ENCODE measurements around the gene GAS1. TPM values are rescaled to one million over a fixed set of nuclear protein-coding genes. Genes with fewer than 3 reads are reported as not detected.

The GAS1 gene, protein sequence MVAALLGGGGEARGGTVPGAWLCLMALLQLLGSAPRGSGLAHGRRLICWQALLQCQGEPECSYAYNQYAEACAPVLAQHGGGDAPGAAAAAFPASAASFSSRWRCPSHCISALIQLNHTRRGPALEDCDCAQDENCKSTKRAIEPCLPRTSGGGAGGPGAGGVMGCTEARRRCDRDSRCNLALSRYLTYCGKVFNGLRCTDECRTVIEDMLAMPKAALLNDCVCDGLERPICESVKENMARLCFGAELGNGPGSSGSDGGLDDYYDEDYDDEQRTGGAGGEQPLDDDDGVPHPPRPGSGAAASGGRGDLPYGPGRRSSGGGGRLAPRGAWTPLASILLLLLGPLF
- 9.0 TPM for total RNA-seq
- long read RNA-seq, transcript GAS1-201 (1 exons, 2,827 nt): major isoform, 17 of 17 reads
- long read RNA-seq, partial matches to known transcripts: 0 of 17 reads
- long read RNA-seq, other reads (novel, unspliced or antisense): 0 of 17 reads

DNA sequence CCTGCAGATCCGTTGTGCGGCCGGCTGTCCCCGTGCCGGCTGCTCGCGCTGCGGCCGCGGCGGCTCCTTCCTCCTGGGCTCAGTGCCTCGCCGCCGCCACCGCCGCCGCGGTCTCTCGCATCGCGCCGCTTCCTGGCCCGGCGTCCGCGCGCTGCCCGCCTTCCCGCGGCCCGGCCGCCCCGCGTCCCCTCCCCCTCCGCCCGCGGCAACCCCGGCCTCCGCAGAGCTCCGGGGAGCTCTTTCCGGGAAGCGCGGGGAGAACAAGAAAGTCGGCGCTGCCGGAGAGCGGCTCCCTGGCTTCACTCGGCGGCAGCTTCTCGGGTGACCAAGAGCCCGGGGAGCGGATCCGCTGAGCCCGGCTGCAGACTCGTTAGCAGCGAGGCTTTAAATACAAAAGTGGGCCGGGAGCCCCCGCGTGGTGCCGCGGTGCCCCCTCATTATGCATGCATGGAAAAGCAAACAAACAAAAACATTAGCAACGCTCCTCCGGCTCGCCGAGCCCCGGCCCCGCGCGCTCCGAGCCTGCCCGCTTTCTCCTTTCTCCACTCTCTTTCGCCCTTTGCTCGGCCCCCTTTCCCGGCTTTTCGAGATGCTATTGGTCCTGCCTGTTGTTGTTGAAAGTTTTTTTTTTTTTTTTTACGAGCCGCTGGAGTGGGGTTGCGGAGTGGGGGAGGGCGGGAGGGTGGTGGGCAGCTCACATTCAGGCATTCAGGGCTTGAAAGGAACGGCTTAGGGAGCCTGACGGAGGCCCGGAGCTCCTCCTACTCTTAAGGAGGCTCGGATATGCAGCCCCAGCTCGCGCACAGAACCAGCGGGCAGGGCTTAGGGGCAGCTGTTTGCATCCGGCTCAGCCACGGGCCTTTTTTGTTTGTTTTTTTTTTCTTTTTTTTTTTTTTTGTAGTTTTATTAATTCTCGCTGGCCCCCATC, at the start of gene GAS1:
Gene GAS1, minus strand, starts transcription at position 361 of the 928 bp plus-strand sequence. CDS start 727 bp downstream, outside the sequence.
- peak; percentile 89 for DNase-seq (ENCODE audit: low spot score)
- intact Hi-C loops (cut with DNase I): loop anchor here (2.0 to 10.0 kb wide), 6 partner anchors 117 to 595 kb away; partner anchors contain the start of gene TUT7

DNA sequence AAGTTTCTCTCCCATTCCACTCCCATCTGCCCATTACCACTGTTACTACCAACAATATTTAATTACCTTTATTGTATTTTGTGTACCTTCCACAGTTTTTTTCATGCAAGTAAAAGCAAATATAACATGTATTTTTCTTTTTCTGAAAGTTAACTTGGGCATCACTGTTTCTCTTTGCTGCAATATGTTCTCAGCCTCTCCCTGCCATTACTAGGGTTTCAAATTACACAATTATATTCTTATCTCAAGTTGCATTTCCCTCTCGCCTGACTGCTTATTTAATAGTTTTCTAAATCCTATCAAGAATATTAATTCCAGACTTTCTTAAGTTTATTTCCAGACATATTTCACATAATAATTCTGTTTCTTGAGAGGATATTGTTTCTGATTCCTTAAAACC, 46.9 kb upstream of the GAS1 start:
- no peak for DNase-seq (ENCODE audit: low spot score)
- intact Hi-C loops (cut with DNase I): no loop called here

DNA sequence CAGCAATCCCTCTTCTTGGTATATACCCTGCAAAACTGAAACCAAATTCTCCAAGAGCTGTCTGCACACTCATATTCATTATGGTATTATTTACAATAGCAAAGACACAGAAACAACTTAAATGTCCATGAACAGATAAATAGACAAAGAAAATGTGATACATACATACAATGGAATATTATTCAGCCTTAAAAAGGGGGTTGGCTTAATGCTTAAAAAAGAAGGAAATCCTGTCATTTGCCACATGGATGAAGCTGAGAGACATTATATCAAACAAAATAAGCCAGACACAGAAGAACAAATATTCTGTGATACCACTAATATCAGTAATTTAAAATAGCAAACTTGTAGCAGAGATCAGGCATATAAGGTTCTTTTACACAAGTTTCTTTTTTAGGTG, 46.5 kb upstream of the GAS1 start:
- intact Hi-C loops (cut with DNase I): no loop called here
- DNase-seq (ENCODE audit: low spot score): no peak

DNA sequence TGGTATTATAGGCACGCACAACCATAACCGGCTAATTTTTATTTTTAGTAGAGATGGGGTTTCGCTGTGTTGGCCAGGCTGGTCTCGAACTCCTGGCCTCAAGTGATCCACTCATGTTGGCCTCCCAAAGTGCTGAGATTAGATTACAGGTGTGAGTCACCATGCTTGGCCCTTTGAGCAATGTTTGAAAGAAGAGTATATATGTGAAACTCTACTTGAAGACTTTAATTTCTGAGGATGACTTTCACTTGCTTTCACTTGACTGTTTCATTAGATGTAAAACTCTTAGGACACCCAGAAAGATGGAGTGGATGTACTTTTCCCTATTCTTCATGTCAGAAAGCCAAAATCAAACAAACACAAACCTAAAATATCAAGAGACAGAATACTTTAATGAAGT, 43.8 kb upstream of the GAS1 start:
- DNase-seq (ENCODE audit: low spot score): no peak
- intact Hi-C loops (cut with DNase I): no loop called here

DNA sequence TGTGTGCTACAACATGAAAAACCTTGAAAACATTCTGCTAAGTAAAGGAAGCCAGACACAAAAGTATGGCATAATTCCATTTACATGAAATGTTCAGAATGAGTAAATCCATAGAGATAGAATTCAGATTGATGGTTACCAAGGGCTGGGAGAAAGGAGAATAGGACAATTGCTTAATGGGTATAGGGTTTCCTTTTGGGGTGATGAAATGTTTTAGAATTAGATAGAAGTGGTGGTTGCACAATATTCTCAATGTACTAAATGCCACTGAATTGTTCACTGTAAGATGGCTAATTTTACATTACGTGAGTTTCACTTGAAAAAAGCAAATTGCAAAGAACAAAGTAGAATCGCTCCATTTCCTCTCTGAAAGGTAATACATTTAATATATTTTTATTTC, 43.0 kb upstream of the GAS1 start:
- no peak for DNase-seq (ENCODE audit: low spot score)
- intact Hi-C loops (cut with DNase I): no loop called here

DNA sequence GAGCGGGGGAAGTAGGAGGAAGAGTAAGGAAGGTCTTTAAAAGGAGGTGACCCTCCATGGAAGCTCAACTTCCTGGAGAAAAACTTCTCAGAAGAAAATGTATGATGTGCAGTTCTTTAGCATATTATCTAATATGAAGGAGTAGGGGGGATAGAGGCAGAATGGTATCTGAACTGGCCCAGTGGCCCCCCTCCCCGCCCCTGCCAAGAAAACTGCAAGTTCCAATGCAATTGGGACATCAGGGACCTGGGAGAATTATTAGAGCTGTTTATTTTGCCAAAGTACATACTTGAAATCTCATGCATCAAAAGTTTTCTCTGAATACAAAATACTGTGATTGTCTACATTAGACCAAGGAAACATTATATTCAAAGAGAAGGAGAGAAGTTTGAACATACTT, 40.6 kb upstream of the GAS1 start:
- intact Hi-C loops (cut with DNase I): no loop called here
- no peak for DNase-seq (ENCODE audit: low spot score)

DNA sequence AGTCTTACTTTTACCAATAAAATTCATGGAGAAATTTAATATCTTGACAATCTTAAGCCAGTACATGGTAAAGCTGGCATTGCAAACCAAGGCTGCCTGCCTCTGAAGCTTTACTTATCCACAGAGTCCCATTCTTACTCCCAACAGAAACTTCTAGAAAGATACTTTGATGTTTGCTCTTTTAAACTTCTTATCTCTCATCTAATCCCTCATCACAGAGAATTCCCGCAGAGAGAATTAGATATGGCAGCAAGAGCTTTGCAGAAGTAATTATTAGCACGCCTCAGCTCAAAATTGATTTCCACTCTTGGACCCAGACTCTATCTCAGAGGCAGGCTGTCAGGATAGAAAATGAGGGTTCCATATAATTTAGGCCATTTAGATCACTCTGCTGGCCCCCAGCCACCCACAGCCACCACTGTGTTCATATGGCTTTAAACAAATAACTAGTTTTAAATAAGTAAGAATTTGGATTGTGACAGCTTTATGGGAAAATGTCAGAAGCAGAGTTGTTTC, 37.9 kb upstream of the GAS1 start:
- no peak for DNase-seq (ENCODE audit: low spot score)
- intact Hi-C loops (cut with DNase I): no loop called here

DNA sequence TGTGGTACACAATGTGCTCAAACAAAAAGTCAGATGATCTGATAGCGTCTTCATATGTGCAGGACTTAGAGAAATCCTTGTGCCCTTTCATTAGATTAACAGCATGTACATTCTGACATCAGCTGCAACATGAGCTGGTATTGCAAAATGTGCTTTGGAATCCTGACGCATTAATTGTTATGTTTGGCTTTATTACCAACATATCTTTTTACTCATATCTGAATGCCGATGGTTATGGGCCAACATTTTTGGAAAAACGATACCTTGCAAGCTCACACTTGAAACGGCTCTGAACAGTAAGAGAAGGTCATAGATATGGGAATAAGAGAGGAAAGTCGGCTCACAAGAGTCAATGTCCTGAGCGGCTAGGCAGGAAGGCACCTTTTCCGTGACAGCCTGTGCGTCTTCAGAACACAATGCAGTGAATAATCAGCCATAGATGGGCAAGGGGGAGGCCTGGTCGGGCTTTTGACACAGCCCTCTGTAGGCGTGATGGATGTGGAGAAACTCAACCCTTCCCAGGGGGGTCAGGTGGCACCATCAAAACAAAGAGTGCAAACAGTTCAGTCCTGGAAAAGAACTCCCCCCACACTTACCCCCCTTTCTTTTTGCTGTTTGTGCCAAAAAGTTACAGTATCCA, 36.4 kb upstream of the GAS1 start:
- DNase-seq (ENCODE audit: low spot score): no peak
- intact Hi-C loops (cut with DNase I): no loop called here

DNA sequence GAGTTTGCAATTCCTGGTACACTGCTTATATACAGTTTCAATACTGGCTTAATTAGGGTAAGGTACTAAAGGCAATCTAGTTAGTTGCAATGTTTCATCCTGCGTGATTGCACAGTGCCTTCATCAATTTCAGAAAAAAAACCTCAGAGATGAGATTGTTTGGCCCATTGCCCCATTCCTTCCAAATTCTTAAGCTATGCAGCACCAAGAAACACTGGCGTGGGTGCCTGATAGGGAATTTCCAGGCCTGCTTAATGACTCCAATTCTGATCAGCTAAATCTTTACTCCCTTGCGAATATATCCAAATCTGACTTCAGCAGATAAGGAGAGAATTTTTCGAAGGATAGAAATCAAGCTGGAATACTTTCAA, 35.9 kb upstream of the GAS1 start:
- no peak for DNase-seq (ENCODE audit: low spot score)
- intact Hi-C loops (cut with DNase I): no loop called here

DNA sequence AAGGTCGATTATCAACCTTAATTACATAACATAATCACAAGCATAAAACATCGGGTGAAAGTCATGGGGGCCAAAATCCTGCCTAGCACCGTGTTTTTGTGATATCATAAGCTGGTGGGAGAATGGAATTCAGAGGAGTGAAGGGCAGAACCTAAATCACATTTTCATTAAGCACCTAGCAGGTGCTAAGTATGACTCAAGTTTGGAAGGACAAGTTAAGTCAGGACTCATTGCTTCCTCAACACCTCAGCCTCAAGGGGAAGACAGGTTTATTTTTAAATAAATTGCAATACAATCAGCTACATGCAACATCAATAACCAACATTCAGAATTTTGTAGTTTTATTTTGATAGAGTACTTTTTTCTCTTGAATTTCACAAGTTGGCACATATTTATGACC, 33.5 kb upstream of the GAS1 start:
- intact Hi-C loops (cut with DNase I): no loop called here
- DNase-seq (ENCODE audit: low spot score): no peak

DNA sequence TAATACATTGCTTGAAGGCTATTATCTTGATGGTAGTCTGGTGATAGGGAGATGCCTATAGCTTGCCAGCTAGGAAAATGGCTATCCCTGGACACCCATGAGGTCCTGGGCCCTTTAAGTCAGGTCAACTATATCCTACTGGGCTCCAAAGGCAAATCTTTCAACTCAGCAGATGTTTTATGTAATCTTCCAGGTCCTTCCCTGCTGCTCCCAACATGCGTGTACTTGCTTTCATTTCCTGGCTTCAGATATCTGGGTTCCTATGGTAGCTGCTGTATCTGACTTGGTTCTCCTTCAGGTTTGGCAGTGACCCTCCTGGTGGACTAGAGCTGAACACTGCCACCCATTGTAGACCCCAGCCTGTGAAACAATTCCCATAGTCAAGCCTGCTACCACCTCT, 32.4 kb upstream of the GAS1 start:
- intact Hi-C loops (cut with DNase I): no loop called here
- DNase-seq (ENCODE audit: low spot score): no peak

DNA sequence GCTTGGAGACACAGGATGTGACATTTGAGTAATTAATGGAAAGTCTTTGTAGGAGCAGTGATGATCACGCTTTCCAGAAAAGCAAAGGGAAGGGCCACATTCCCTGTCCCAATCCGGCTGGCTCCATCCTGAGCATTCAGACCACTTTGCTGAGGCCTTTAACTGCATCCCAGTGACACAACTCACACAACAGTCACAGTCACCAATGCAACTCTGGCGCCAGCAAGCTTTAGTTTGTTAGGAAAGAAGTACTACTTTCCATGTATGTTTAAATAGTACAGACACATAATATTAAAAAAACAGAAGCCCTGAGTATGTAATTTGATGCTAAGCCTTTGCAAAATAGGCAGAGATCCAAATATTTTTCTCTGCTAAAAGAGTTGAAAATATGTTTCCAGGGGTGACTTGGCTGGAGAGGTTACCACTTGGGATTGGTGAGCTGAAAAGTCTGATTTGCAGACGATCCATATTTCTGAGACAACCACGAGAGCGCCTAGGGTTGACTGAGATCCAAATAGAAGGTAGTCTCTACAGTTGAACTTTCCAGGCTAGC, 31.7 kb upstream of the GAS1 start:
- intact Hi-C loops (cut with DNase I): no loop called here
- no peak for DNase-seq (ENCODE audit: low spot score)

DNA sequence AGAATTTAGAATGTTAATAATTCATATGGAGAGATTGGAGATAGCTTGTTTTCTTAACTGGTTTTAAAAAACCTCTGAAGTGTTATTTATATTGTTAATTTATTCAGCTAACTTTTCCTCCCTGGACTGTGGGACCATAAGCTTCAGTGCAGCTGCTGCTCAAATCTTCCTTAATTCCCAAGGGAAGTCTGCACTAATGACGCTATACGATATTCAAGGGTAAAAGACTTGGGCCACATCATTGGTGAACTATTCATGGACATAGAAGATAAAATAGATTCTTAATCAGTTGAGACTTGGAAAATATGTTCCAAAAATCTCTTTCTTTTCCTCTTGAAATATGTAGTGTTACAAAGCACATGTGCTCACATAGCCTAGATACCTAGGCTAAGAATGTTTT, 31.1 kb upstream of the GAS1 start:
- no peak for DNase-seq (ENCODE audit: low spot score)
- intact Hi-C loops (cut with DNase I): no loop called here

DNA sequence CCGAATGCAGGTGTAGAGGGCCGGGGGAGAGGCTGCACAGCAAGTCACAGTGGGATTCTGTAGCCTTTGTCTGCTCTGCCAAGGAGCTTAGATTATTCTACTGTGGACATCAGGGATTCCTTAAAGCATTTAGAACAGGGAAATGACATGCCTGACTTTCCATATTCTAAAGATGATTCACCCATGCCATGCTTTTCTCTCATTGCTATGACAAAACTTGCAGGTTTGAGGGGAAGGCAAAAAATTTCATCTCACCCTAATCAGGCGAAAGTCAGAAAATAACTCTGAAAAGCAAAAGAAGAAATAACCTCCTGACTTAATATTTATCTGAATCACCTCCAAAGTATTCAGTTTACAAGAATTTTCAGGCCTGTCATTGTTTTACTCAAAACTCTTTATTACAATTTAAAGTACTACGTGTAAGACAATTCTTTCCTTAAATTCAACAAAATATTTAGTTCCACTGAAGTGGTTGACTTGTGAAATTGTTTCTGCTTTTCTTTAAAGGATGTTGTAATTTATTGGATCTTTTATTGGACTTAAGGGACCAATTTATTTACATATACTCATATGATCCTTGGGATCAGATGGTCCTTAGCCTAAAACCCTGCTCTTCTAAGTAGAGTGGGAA, 30.0 kb upstream of the GAS1 start:
- intact Hi-C loops (cut with DNase I): no loop called here
- DNase-seq (ENCODE audit: low spot score): no peak

DNA sequence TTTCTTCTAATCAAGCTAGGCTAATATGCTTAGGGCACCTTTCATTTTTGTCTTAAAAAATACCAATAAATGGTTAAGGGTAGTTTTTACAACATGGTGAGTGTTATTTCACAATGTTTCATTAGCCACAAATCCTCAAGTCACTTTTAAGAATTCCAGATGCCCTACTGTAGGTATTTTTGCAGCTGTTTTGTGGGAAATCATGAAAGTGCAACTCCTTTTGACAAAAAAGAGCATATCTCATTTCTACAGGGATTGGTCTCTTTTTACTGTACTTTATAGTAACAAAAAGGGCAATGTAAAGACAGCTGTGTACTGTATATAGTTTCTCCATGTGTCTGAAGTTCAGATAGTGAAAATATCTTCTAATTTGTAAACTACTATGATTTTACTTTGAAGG, 28.3 kb upstream of the GAS1 start:
- intact Hi-C loops (cut with DNase I): no loop called here
- DNase-seq (ENCODE audit: low spot score): no peak

DNA sequence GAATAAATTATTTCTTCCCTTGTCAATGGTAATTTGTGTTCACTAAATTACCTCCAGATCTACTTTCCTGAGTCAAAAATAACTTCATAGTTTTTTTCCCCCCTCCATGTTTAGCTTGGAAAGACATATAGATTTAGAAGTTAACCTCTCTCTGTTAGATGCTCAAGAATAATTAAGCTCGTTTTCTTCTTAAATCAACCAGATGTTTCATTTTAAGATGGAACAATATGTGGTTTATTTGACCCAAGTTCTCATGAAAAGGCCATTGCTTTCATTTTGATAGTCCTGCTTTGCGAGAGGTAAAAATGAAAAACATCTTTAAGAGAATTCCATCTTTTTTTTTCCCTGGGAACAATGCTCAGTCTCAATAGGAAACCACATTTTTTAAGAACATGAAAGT, 27.7 kb upstream of the GAS1 start:
- DNase-seq (ENCODE audit: low spot score): no peak
- intact Hi-C loops (cut with DNase I): no loop called here

DNA sequence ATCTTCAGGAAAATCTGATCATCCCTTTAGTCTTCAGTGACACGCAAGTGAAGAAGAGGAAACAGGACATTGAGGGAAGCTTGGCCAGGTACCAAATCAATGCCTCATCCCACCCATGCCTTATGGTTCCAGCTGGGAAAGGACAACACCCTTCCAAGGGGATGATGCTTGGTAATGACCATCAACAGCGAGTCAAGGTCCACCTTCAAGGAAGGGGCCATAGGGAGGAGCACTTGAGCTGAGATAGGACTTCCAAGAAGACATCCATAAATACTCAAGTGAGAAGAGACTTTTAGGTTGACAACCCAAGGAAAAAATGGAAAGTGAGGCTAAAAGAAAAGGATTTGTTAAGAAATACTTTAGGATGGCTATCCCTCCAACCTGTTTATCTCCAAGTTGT, 27.1 kb upstream of the GAS1 start:
- intact Hi-C loops (cut with DNase I): no loop called here
- DNase-seq (ENCODE audit: low spot score): no peak

DNA sequence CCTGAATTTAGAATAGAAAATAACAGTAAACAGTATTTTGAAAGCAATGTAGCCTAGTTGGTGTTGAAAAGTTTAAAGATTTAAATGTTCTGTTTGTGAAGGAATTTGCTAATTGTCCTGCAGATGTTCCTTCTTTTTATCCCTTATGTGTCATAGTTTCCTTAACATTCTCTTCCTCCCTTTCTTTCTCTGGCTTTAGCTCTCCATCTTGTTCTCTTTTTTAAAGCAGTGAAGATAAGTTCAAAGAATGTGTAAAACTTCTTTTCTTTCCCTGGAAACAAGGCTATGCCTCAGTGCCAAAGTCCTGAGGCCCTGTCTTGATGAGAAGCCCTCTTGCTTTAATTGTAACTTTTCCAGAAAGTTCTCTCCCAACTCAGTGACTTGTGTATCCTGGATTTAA, 24.4 kb upstream of the GAS1 start:
- no peak for DNase-seq (ENCODE audit: low spot score)
- intact Hi-C loops (cut with DNase I): no loop called here

DNA sequence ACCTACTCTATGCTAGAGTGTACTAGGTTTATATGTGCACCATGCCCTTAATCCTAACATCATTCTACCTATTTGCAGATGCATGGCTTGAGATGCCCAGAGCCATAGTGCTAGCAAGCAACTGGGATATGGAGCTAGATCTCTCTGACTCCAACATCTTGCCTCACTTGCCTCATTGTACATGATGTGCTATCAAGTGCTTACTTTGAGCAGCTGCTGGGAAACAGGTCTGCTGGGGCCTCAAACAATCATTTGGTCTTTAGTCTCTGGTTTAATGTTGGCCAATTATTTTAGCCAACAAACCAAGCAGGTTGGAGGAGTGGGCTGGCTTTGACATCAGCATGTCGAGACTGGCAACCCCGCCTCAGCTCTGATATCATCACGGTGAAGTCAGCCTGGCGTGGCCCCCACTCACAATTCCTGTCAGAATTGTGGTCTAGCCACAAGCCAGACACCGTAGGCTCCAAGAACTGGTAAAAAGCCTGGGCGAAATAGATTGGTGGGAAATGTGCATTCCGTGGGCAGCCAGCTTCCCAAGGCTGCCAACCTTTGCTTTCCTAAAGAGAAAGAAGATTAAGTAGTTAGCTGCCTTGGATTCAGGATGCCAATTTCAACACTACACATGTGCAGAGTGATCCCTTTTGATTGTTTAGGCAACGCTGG, 21.1 kb upstream of the GAS1 start:
- intact Hi-C loops (cut with DNase I): no loop called here
- no peak for DNase-seq (ENCODE audit: low spot score)

Data from cardiac septum (tissue), 1 donor.